CD14-positive monocyte (primary cell): ENCODE data around the gene MICU1. TPM values are rescaled to one million over a fixed set of nuclear protein-coding genes. Genes with fewer than 3 reads are reported as not detected.

ENCODE experiments used
- DNase-seq, 3 donors: peaks; one replicate each; pipeline ENCODE4 v3.0.0-alpha.2; 2011 to 2022
- H2AFZ ChIP-seq: 2 replicates; pipeline ENCODE4 v1.6.0; 2012; ENCODE audit warnings: mild to moderate bottlenecking, low read depth, low read length, inconsistent platforms; ENCODE audit not compliant: insufficient read depth, poor library complexity, severe bottlenecking
- H3K27ac ChIP-seq, 2 donors: 1 replicate in 1 of 2; 2 replicates in 1 of 2; pipeline ENCODE4 v1.5.1; 2012 to 2013; ENCODE audit warnings: low read length in 2 of 2, control low read depth in 1 of 2, inconsistent platforms in 1 of 2, low read depth in 1 of 2, mild to moderate bottlenecking in 1 of 2
- H3K27me3 ChIP-seq, 2 donors: one replicate each; pipeline versions ENCODE4 v1.6.0 to v1.6.1; 2011 to 2013; ENCODE audit warnings: low read length in 2 of 2; ENCODE audit not compliant: control insufficient read depth in 2 of 2, insufficient read depth in 2 of 2
- H3K36me3 ChIP-seq, 2 donors: replicated peaks in 1 of 2; 1 replicate in 1 of 2; 2 replicates in 1 of 2; pipeline versions ENCODE4 v1.5.1 to v1.6.1; 2012 to 2013; ENCODE audit warnings: low read length in 2 of 2, control low read depth in 1 of 2, inconsistent platforms in 1 of 2, mild to moderate bottlenecking in 1 of 2; ENCODE audit not compliant: insufficient read depth in 2 of 2, control insufficient read depth in 1 of 2
- H3K4me1 ChIP-seq, 2 donors: 1 replicate in 1 of 2; 2 replicates in 1 of 2; pipeline versions ENCODE4 v1.5.1 to v1.6.1; 2012 to 2013; ENCODE audit warnings: low read length in 2 of 2, control low read depth in 1 of 2, inconsistent platforms in 1 of 2, mild to moderate bottlenecking in 1 of 2, moderate library complexity in 1 of 2; ENCODE audit not compliant: insufficient read depth in 2 of 2, control insufficient read depth in 1 of 2
- H3K4me2 ChIP-seq: replicated peaks from 2 replicates; pipeline ENCODE3; 2012; ENCODE audit warnings: low read length, moderate library complexity, mild to moderate bottlenecking; ENCODE audit not compliant: poor library complexity, severe bottlenecking; ENCODE audit errors: extremely low read depth
- H3K4me3 ChIP-seq, 3 experiments: fragments of 200-600 bp in 1 of 3; sonication (generic) in 1 of 3; replicated peaks in 1 of 3; 1 replicate in 2 of 3; 2 replicates in 1 of 3; pipeline ENCODE4 v1.5.1; 2011 to 2013; ENCODE audit warnings: low read length in 3 of 3, mild to moderate bottlenecking in 3 of 3, control low read depth in 2 of 3, low read depth in 2 of 3, inconsistent platforms in 1 of 3, moderate library complexity in 1 of 3
- H3K79me2 ChIP-seq: 2 replicates; pipeline ENCODE4 v1.6.0; 2012; ENCODE audit warnings: mild to moderate bottlenecking, control low read depth, inconsistent platforms, low read length, moderate library complexity; ENCODE audit not compliant: insufficient read depth
- H3K9ac ChIP-seq: 2 replicates; pipeline ENCODE4 v1.6.0; 2017; ENCODE audit warnings: low read length, mild to moderate bottlenecking; ENCODE audit not compliant: insufficient read depth, poor library complexity, severe bottlenecking
- H3K9me3 ChIP-seq, 2 donors: replicated peaks in 1 of 2; 1 replicate in 1 of 2; 2 replicates in 1 of 2; pipeline versions ENCODE4 v1.5.1 to v1.6.1; 2012 to 2013; ENCODE audit warnings: low read length in 2 of 2, control low read depth in 1 of 2; ENCODE audit not compliant: control insufficient read depth in 1 of 2, insufficient read depth in 1 of 2
- H4K20me1 ChIP-seq: 2 replicates; pipeline ENCODE4 v1.6.0; 2012; ENCODE audit warnings: mild to moderate bottlenecking, low read length, control low read depth, moderate library complexity; ENCODE audit not compliant: insufficient read depth
- H3K27ac Mint-ChIP-seq, 7 donors: one replicate each; pipeline ENCODE4 v1.8.0; 2020; ENCODE audit warnings: mild to moderate bottlenecking in 7 of 7, mixed read lengths in 7 of 7, moderate library complexity in 6 of 7, inconsistent platforms in 2 of 7
- H3K27me3 Mint-ChIP-seq, 3 donors: one replicate each; pipeline ENCODE4 v1.8.0; 2021 to 2022; ENCODE audit warnings: low read depth in 3 of 3, mild to moderate bottlenecking in 3 of 3, mixed read lengths in 3 of 3, moderate library complexity in 3 of 3, inconsistent platforms in 1 of 3
- H3K36me3 Mint-ChIP-seq, 2 donors: one replicate each; pipeline ENCODE4 v1.8.0; 2020; ENCODE audit warnings: mixed read lengths in 2 of 2, inconsistent platforms in 1 of 2, mild to moderate bottlenecking in 1 of 2
- H3K4me1 Mint-ChIP-seq: one replicate; pipeline ENCODE4 v1.8.0; 2020; ENCODE audit warnings: mild to moderate bottlenecking, mixed read lengths
- H3K4me3 Mint-ChIP-seq, 2 donors: one replicate each; pipeline ENCODE4 v1.8.0; 2020; ENCODE audit warnings: mild to moderate bottlenecking in 2 of 2, mixed read lengths in 2 of 2, moderate library complexity in 1 of 2
- H3K9me3 Mint-ChIP-seq, 7 donors: one replicate each; pipeline ENCODE4 v1.8.0; 2020 to 2022; ENCODE audit warnings: mixed read lengths in 7 of 7, mild to moderate bottlenecking in 6 of 7, moderate library complexity in 6 of 7, inconsistent platforms in 2 of 7
- WGBS: methylation state at CpG from one replicate; pipeline ENCODE4 v1.1.5; 2013; ENCODE audit warnings: missing lambda C conversion rate; ENCODE audit not compliant: insufficient coverage; 5-methylcytosine and 5-hydroxymethylcytosine counted together
- intact Hi-C, 2 donors: fragments of 100-400 bp; cut with micrococcal nuclease; formaldehyde crosslinking; loops; one replicate each; pipeline versions ENCODE4 v1.15.0 to v1.15.1; 2023
- polyA plus RNA-seq, 3 donors: library from polyadenylated mRNA; depleted of rRNA in 1 of 3; unstranded in 2 of 3; stranded (reverse) in 1 of 3; fragments of 300-500 nt in 2 of 3; fragments of >200 nt in 1 of 3; fragmentation: Illumina TruSeq in 2 of 3; gene quantifications; 1 replicate in 2 of 3; 2 replicates in 1 of 3; pipeline ENCODE4 v1.2.3, GENCODE V29; 2012 to 2021
- TF ChIP-seq, protein P1 (sequence below): fragments of 200-600 bp; IDR thresholded peaks from one replicate; pipeline ENCODE4 v1.8.0; 2022; ENCODE audit warnings: antibody characterized with exemption, mild to moderate bottlenecking

Gene MICU1
- polyA plus RNA-seq, 3 donors, result 51.1 to 76.4 (median 51.7) TPM

DNA sequence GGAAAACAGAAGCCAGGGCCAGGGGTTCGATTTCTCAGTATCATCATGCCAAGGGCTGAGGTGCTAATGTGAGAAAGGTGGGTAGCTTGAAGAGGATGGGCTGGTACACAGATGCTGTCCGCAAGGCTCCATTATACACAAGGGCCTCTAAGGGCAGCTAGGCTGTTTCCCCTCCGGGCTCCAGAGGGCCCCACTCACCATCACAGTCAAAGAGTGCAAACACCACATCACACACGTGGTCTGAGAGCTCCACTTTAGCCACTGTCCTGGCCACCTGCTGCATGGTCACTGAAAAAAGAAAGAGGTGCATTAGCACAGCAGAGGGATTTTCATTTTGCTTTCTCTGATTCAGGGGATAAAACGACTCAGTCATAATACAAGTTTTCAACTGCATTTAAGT lies 250.3 kb downstream of the MICU1 start:
- Mint-ChIP-seq H3K27ac (peak overlapping the region in 1 of 7 donors; percentile 35), H3K36me3 (peaks cover 53 to 82% of the 10 kb centered on the region in 2 donors)
- no peaks in the 10 kb centered on the region for H3K9me3 ChIP-seq

DNA sequence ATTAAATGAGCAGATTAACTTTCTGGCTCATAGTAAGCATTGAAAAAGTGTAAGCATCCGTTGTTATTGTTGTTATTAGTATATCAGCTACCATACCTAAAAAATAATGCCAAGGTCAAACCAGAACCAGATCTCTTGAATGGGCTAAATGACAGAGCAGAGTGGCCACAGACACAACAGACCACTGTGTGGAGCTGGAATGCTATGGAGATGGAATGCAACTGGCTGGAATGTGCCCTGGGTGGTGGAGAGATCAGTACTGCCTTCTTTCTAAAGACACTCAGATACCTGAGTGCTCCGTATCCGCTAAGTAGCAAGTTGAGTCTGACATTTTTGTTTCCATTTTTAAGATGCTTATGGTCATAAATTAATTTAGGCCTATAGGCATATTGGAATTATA lies 250.7 kb downstream of the MICU1 start:
- H3K27ac ChIP-seq, result no peak overlapping the region
- no peak overlapping the region for H2AFZ ChIP-seq
- H3K79me2 ChIP-seq, result no peaks in the 10 kb centered on the region
- H3K9me3 ChIP-seq, result no peaks in the 10 kb centered on the region
- Mint-ChIP-seq H3K27ac (peak overlapping the region in 1 of 7 donors; percentile 16), H3K27me3 (no peaks in the 10 kb centered on the region), H3K4me1 (peaks cover 14% of the 10 kb centered on the region), H3K36me3 (peaks cover 57 to 82% of the 10 kb centered on the region in 2 donors), H3K9me3 (peaks cover 0 to 3% (median 0%) of the 10 kb centered on the region in 7 donors), H3K4me3 (no peak overlapping the region)
- H3K4me3 ChIP-seq, result no peak overlapping the region
- no peaks in the 10 kb centered on the region for H4K20me1 ChIP-seq
- no peak for DNase-seq
- peaks cover 0 to 3% of the 10 kb centered on the region in 2 donors for H3K4me1 ChIP-seq
- H3K36me3 ChIP-seq, result peaks cover 26 to 63% of the 10 kb centered on the region in 2 donors
- H3K9ac ChIP-seq, result no peak overlapping the region
- no peak overlapping the region for H3K4me2 ChIP-seq
- TF ChIP-seq, protein P1, sequence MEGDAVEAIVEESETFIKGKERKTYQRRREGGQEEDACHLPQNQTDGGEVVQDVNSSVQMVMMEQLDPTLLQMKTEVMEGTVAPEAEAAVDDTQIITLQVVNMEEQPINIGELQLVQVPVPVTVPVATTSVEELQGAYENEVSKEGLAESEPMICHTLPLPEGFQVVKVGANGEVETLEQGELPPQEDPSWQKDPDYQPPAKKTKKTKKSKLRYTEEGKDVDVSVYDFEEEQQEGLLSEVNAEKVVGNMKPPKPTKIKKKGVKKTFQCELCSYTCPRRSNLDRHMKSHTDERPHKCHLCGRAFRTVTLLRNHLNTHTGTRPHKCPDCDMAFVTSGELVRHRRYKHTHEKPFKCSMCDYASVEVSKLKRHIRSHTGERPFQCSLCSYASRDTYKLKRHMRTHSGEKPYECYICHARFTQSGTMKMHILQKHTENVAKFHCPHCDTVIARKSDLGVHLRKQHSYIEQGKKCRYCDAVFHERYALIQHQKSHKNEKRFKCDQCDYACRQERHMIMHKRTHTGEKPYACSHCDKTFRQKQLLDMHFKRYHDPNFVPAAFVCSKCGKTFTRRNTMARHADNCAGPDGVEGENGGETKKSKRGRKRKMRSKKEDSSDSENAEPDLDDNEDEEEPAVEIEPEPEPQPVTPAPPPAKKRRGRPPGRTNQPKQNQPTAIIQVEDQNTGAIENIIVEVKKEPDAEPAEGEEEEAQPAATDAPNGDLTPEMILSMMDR, result no peak
- intact Hi-C loops, result no loop called here
- WGBS, result no CpG with 5 or more reads among the region's 3 CpGs
- no peaks in the 10 kb centered on the region for H3K27me3 ChIP-seq

More for the DNA sequence above, 250.3 kb downstream of the MICU1 start:
- H3K27ac ChIP-seq, result no peak overlapping the region
- Mint-ChIP-seq H3K4me1 (peaks cover 14% of the 10 kb centered on the region), H3K9me3 (peaks cover 0 to 3% (median 0%) of the 10 kb centered on the region in 7 donors), H3K27me3 (no peaks in the 10 kb centered on the region), H3K4me3 (no peak overlapping the region)
- no peaks in the 10 kb centered on the region for H4K20me1 ChIP-seq
- TF ChIP-seq, protein P1, result no peak
- H2AFZ ChIP-seq, result no peak overlapping the region
- H3K9ac ChIP-seq, result no peak overlapping the region
- no peaks in the 10 kb centered on the region for H3K79me2 ChIP-seq
- peaks cover 0 to 3% of the 10 kb centered on the region in 2 donors for H3K4me1 ChIP-seq
- H3K36me3 ChIP-seq, result peaks cover 23 to 65% of the 10 kb centered on the region in 2 donors
- DNase-seq, result no peak
- no peak overlapping the region for H3K4me2 ChIP-seq
- WGBS, result 40% methylated on average over 1 of the region's 5 CpGs
- intact Hi-C loops, result no loop called here
- no peak overlapping the region for H3K4me3 ChIP-seq
- no peaks in the 10 kb centered on the region for H3K27me3 ChIP-seq
